Fibroblast of lung (primary cell): ENCODE measurements around the gene FAM98C. TPM values are rescaled to one million over a fixed set of nuclear protein-coding genes. Genes with fewer than 3 reads are reported as not detected.
A peak's percentile ranks its signal among the peaks of the same experiment; 100 is the strongest.

ENCODE experiments used
- DNase-seq, 2 donors: peaks; one replicate each; pipeline versions ENCODE4 v3.0.0 to v3.0.0-alpha.2; 2010; ENCODE audit warnings: low read depth in 2 of 2
- H2AFZ ChIP-seq: 2 replicates; pipeline ENCODE4 v1.5.1; 2012; ENCODE audit warnings: low read length, control low read depth, inconsistent platforms
- H3K27ac ChIP-seq: 2 replicates; pipeline ENCODE4 v1.5.1; 2011; ENCODE audit warnings: low read length, control low read depth; ENCODE audit not compliant: insufficient read depth
- H3K27me3 ChIP-seq: 2 replicates; pipeline ENCODE4 v1.5.1; 2011; ENCODE audit warnings: mild to moderate bottlenecking, low read length; ENCODE audit not compliant: control insufficient read depth, insufficient read depth
- H3K36me3 ChIP-seq: 2 replicates; pipeline ENCODE4 v1.5.1; 2011; ENCODE audit warnings: low read length; ENCODE audit not compliant: control insufficient read depth, insufficient read depth
- H3K4me1 ChIP-seq: 2 replicates; pipeline ENCODE4 v1.5.1; 2011; ENCODE audit warnings: low read length; ENCODE audit not compliant: control insufficient read depth, insufficient read depth; ENCODE audit errors: extremely low read depth
- H3K4me2 ChIP-seq: 2 replicates; pipeline ENCODE4 v1.5.1; 2011; ENCODE audit warnings: low read length, control low read depth; ENCODE audit not compliant: insufficient read depth; ENCODE audit errors: extremely low read depth
- H3K4me3 ChIP-seq, 4 experiments: fragments of 200-600 bp in 1 of 4; sonication (generic) in 1 of 4; replicated peaks in 1 of 4; 2 replicates each; pipeline ENCODE4 v1.5.1; 2011 to 2016; ENCODE audit warnings: low read length in 4 of 4, low read depth in 3 of 4, mild to moderate bottlenecking in 3 of 4, control low read depth in 2 of 4, inconsistent platforms in 1 of 4, mixed read lengths in 1 of 4; ENCODE audit not compliant: insufficient read depth in 1 of 4; ENCODE audit errors: control extremely low read depth in 1 of 4
- H3K79me2 ChIP-seq: 2 replicates; pipeline ENCODE4 v1.5.1; 2012; ENCODE audit warnings: mild to moderate bottlenecking, low read length, inconsistent platforms; ENCODE audit not compliant: control insufficient read depth, insufficient read depth
- H3K9ac ChIP-seq: 2 replicates; pipeline ENCODE4 v1.5.1; 2011; ENCODE audit warnings: mild to moderate bottlenecking, low read length, control low read depth; ENCODE audit not compliant: insufficient read depth
- H3K9me3 ChIP-seq: 2 replicates; pipeline ENCODE4 v1.5.1; 2012; ENCODE audit warnings: low read depth, low read length; ENCODE audit not compliant: control insufficient read depth, insufficient read depth
- H4K20me1 ChIP-seq: 2 replicates; pipeline ENCODE4 v1.5.1; 2011; ENCODE audit warnings: low read length; ENCODE audit not compliant: control insufficient read depth, insufficient read depth; ENCODE audit errors: extremely low read depth
- EZH2 ChIP-seq: IDR thresholded peaks from 2 replicates; pipeline ENCODE4 v1.5.1; 2012; ENCODE audit warnings: low read length, control low read depth, mild to moderate bottlenecking; ENCODE audit errors: missing control alignments
- polyA plus RNA-seq, 2 donors: library from polyadenylated mRNA; depleted of rRNA in 1 of 2; stranded (reverse) in 1 of 2; unstranded in 1 of 2; fragments of >200 nt; gene quantifications; 2 replicates each; pipeline ENCODE4 v1.2.1, GENCODE V29; 2011 to 2012; ENCODE audit warnings: missing spikeins in 1 of 2
- total RNA-seq: library from RNA; depleted of rRNA; stranded (reverse); fragments of >200 nt; gene quantifications from 2 replicates; pipeline ENCODE4 v1.2.1, GENCODE V29; 2014
- TF ChIP-seq, protein P1 (sequence below), 2 donors: IDR thresholded peaks in 1 of 2; conservative IDR thresholded peaks in 1 of 2; 1 replicate in 1 of 2; 2 replicates in 1 of 2; pipeline ENCODE4 v1.5.1; 2011 to 2012; ENCODE audit warnings: low read length in 2 of 2, control low read depth in 1 of 2, inconsistent platforms in 1 of 2, low read depth in 1 of 2, mild to moderate bottlenecking in 1 of 2

The FAM98C gene
- total and polyA plus RNA-seq, 2 donors (not counting 1 experiment from before 2014, with no cell fraction given) = 4.5 to 10.6 TPM

DNA sequence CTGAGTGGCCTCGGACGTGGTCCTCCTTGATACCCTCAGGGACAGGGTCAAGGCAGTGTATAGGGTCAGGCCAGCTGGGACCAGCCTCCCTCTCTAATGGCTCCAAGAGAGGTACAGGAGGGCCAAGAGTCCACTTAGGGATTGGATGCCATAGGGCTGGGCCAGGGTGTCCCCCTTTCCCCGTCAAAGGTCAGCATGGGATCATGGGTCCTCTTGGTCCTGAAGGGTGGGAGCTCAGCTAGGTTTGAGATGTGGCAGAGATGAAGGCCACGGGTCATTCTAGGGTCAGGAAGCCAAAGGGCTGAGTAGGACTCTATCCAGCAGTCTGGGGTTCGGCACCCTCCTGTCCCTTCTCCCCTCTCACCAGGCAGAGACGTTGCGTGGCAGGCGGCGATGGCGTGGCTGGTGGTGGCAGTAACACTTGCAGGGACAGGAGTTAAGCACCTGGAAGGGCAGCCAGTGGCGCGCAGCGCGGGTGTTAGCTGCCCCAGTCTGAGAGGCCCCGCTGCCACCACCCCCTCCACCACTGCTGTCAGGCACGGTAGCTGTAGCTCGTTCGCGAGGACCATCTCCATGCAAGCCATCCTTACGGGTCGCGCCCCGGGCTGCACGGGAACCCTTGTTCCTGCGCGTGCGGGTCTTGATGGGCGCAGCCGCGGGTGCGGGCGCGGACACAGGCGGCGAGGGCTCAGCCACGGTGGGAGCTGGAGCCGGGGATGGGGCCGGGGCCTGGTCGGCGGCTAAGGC, 17.7 kb upstream of the FAM98C start:
- H3K36me3 ChIP-seq = peaks cover 13% of the 10 kb centered on the region
- DNase-seq = no peak
- H3K79me2 ChIP-seq = peaks cover 11% of the 10 kb centered on the region
- H2AFZ ChIP-seq = no peak overlapping the region
- no peak overlapping the region for H3K4me2 ChIP-seq
- H3K27me3 ChIP-seq = no peaks in the 10 kb centered on the region
- H3K9me3 ChIP-seq = no peaks in the 10 kb centered on the region
- H3K4me1 ChIP-seq = peaks cover 6% of the 10 kb centered on the region
- H3K27ac ChIP-seq = no peak overlapping the region
- no peak for TF ChIP-seq EZH2
- TF ChIP-seq, protein P1, sequence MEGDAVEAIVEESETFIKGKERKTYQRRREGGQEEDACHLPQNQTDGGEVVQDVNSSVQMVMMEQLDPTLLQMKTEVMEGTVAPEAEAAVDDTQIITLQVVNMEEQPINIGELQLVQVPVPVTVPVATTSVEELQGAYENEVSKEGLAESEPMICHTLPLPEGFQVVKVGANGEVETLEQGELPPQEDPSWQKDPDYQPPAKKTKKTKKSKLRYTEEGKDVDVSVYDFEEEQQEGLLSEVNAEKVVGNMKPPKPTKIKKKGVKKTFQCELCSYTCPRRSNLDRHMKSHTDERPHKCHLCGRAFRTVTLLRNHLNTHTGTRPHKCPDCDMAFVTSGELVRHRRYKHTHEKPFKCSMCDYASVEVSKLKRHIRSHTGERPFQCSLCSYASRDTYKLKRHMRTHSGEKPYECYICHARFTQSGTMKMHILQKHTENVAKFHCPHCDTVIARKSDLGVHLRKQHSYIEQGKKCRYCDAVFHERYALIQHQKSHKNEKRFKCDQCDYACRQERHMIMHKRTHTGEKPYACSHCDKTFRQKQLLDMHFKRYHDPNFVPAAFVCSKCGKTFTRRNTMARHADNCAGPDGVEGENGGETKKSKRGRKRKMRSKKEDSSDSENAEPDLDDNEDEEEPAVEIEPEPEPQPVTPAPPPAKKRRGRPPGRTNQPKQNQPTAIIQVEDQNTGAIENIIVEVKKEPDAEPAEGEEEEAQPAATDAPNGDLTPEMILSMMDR (conservative IDR thresholded peaks at IDR 0.05 in 1 of 2, IDR thresholded peaks at IDR 0.05 in 1 of 2; ENCODE audit: low read depth in 1 of 2, low read length in 2 of 2) = no peak
- no peak overlapping the region for H3K4me3 ChIP-seq
- no peaks in the 10 kb centered on the region for H4K20me1 ChIP-seq
- H3K9ac ChIP-seq = no peak overlapping the region

DNA sequence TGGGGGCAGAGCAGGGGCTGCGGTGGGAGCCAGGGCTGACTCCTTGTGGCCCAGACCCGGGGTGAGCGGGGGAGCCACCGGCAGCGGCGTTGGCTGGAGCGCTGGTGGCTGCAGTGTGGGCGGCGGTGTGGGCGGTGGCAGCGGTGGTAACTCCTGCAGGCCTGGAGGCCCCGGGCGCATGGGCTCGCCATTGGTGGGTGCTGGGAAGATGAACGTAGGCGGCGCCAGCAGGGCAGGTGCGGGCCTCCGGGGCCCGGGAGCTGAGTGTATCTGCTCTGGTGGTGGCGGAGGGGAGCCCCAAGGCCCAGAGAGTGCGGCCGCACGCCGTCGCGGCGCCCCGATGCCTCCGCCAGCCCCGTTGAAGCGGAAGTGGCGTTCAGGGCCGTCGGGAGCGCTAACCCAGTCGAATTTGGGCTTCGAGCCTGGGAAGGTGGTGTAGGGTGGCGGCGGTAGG, 17.1 kb upstream of the FAM98C start:
- Histone ChIP-seq H2AFZ (no peak overlapping the region), H3K4me1 (peaks cover 6% of the 10 kb centered on the region), H3K79me2 (peaks cover 14% of the 10 kb centered on the region), H3K27me3 (no peaks in the 10 kb centered on the region), H3K36me3 (peaks cover 13% of the 10 kb centered on the region), H3K4me3 (no peak overlapping the region), H3K9ac (no peak overlapping the region), H3K9me3 (no peaks in the 10 kb centered on the region), H3K27ac (no peak overlapping the region), H3K4me2 (no peak overlapping the region), H4K20me1 (no peaks in the 10 kb centered on the region)
- TF ChIP-seq, protein P1 (conservative IDR thresholded peaks at IDR 0.05 in 1 of 2, IDR thresholded peaks at IDR 0.05 in 1 of 2; ENCODE audit: low read depth in 1 of 2, low read length in 2 of 2) = no peak
- TF ChIP-seq EZH2 = no peak
- no peak for DNase-seq

DNA sequence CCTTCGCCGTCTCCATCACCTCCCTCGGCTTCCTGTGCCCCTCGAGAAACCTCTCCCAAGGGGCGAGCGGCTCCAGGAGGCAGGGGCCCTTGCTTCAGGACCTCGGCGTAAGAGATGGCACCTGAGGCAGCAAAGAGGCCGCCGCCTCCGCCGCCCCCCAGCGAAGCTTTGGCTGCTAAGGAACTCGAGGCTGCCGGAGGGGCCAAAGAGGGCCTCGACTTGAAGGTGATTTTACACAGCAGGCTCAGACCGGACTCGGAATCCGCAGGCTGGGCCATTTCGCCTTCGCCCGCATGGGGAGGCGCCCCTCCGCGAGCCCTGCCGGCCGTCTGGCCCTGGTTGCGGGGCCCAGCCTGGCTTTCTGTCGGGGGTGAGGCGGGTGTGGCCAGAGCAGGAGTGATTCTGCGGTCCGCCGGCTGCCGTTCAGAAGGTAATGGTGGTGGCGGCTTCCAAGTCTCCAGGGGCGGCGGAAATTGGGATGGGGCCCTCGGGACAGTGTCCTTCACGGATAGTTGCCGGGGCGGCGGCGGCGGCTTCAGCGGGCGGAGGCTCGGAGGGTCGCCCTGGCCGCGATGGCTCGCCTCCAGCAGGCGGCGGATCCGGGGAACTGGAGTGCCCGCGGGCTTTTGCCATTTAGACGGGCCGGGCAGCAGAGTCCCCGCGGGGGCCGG, 16.5 kb upstream of the FAM98C start:
- TF ChIP-seq, protein P1 (conservative IDR thresholded peaks at IDR 0.05 in 1 of 2, IDR thresholded peaks at IDR 0.05 in 1 of 2; ENCODE audit: low read depth in 1 of 2, low read length in 2 of 2) = no peak
- no peak for TF ChIP-seq EZH2
- peaks cover 11% of the 10 kb centered on the region for H3K36me3 ChIP-seq
- H3K9ac ChIP-seq = no peak overlapping the region
- no peaks in the 10 kb centered on the region for H3K9me3 ChIP-seq
- H3K4me3 ChIP-seq = no peak overlapping the region
- peak overlapping the region; percentile 34 for H3K27ac ChIP-seq
- H4K20me1 ChIP-seq = no peaks in the 10 kb centered on the region
- H2AFZ ChIP-seq = no peak overlapping the region
- no peaks in the 10 kb centered on the region for H3K27me3 ChIP-seq
- no peak for DNase-seq
- H3K79me2 ChIP-seq = peaks cover 14% of the 10 kb centered on the region
- H3K4me1 ChIP-seq = peaks cover 6% of the 10 kb centered on the region
- H3K4me2 ChIP-seq = no peak overlapping the region
